Gastrocnemius medialis (tissue), 4 donors: ENCODE results near the gene ANKRD55. TPM values are rescaled to one million over a fixed set of nuclear protein-coding genes. Genes with fewer than 3 reads are reported as not detected.

Source experiments
- ATAC-seq, 2 donors: fragments of 150-250 bp; one replicate each; pipeline ENCODE4 v1.9.1; 2016
- DNase-seq, 2 donors: peaks; one replicate each; pipeline ENCODE4 v3.0.0-alpha.2; 2019
- H3K27ac ChIP-seq, 4 donors: fragments of 200-600 bp; sonication (generic); 1 replicate in 1 of 4; 2 replicates in 3 of 4; pipeline ENCODE4 v1.5.1; 2016 to 2018; ENCODE audit warnings: mild to moderate bottlenecking in 2 of 4, moderate library complexity in 1 of 4
- H3K27me3 ChIP-seq, 3 donors: fragments of 200-600 bp; sonication (generic) in 2 of 3; 1 replicate in 1 of 3; 2 replicates in 2 of 3; pipeline versions ENCODE4 v1.5.1 to v1.6.0; 2016 to 2019; ENCODE audit warnings: mild to moderate bottlenecking in 1 of 3, moderate library complexity in 1 of 3
- H3K36me3 ChIP-seq, 2 donors: fragments of 200-600 bp; sonication (generic) in 1 of 2; one replicate each; pipeline ENCODE4 v1.5.1; 2017 to 2018
- H3K4me1 ChIP-seq, 2 donors: fragments of 200-600 bp; sonication (generic) in 1 of 2; one replicate each; pipeline ENCODE4 v1.5.1; 2016 to 2017; ENCODE audit warnings: mild to moderate bottlenecking in 2 of 2
- H3K4me3 ChIP-seq, 4 donors: fragments of 200-600 bp; sonication (generic) in 3 of 4; 1 replicate in 1 of 4; 2 replicates in 3 of 4; pipeline ENCODE4 v1.5.1; 2016 to 2019; ENCODE audit warnings: mild to moderate bottlenecking in 2 of 4
- H3K9me3 ChIP-seq, 3 donors: fragments of 200-600 bp; sonication (generic) in 2 of 3; 1 replicate in 1 of 3; 2 replicates in 2 of 3; pipeline ENCODE4 v1.5.1; 2016 to 2019
- CTCF ChIP-seq, 5 experiments: fragments of 450-650 bp in 3 of 5; fragments of 200-600 bp in 2 of 5; sonication (generic) in 2 of 5; IDR thresholded peaks in 4 of 5; conservative IDR thresholded peaks in 1 of 5; 1 replicate in 4 of 5; 2 replicates in 1 of 5; pipeline ENCODE4 v1.5.1; 2016 to 2019; ENCODE audit warnings: antibody characterized with exemption in 5 of 5, mild to moderate bottlenecking in 3 of 5, moderate library complexity in 3 of 5
- POLR2A ChIP-seq, 2 donors: fragments of 450-650 bp; IDR thresholded peaks; one replicate each; pipeline ENCODE4 v1.6.1; 2017; ENCODE audit warnings: antibody characterized with exemption in 2 of 2, mild to moderate bottlenecking in 2 of 2, moderate library complexity in 2 of 2
- in situ Hi-C, 4 donors: fragments of 200-750 bp; cut with MboI; loops; one replicate each; pipeline versions ENCODE4 v1.15.0 to v1.8.0; 2017; ENCODE audit warnings: low sequenced_read_pairs in 4 of 4
- intact Hi-C: fragments of 100-400 bp; cut with DNase I; formaldehyde crosslinking; loops from one replicate; pipeline ENCODE4 v1.15.1; 2023; ENCODE audit warnings: low total_unique reads
- total RNA-seq, 4 donors: library from RNA; depleted of rRNA; stranded (reverse); fragments of >200 nt; gene quantifications; one replicate each; pipeline versions ENCODE4 v1.1.0 to v1.2.3, GENCODE V29; 2016

The ANKRD55 gene
- total RNA-seq, 4 donors from 2014 or later = not detected

DNA sequence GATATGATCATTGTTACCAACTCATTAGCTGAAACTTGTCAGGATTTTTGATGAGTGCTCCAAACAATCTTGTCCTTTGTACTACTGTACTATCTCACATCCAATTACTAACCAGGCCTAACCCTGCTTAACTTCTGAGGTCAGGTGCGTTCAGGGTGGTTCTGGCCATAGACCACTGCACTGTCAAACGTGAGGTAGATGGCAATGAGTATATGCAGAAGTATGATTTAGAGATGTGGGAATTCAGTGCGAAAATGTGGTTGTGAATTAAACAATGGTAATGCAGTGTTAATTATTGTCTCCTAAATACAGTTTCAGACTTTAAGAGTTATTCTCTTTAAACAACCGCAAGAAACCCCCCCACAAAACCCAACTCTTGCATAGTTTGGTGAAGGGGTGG, 86.5 kb downstream of the ANKRD55 start:
- Histone ChIP-seq H3K9me3 (no peaks in the 10 kb centered on the region), H3K27ac (no peak overlapping the region), H3K4me3 (no peak overlapping the region), H3K27me3 (no peaks in the 10 kb centered on the region), H3K4me1 (no peaks in the 10 kb centered on the region), H3K36me3 (no peaks in the 10 kb centered on the region)
- intact Hi-C loops (no loop called here), in situ Hi-C loops (no loop called here)
- DNase-seq (no peak), ATAC-seq (no peak)
- TF ChIP-seq CTCF (IDR thresholded peaks at IDR 0.05 in 4 of 5, conservative IDR thresholded peaks at IDR 0.05 in 1 of 5) (no peak), POLR2A (IDR thresholded peaks at IDR 0.05) (no peak)

- ATAC-seq (no peak), DNase-seq (no peak)
- Histone ChIP-seq H3K4me3 (no peak overlapping the region), H3K27ac (no peak overlapping the region), H3K36me3 (no peaks in the 10 kb centered on the region), H3K27me3 (no peaks in the 10 kb centered on the region), H3K9me3 (no peaks in the 10 kb centered on the region), H3K4me1 (no peaks in the 10 kb centered on the region)
- no peak for TF ChIP-seq CTCF (IDR thresholded peaks at IDR 0.05 in 4 of 5, conservative IDR thresholded peaks at IDR 0.05 in 1 of 5)
- no peak for TF ChIP-seq POLR2A (IDR thresholded peaks at IDR 0.05)
- intact Hi-C loops = no loop called here
- in situ Hi-C loops = no loop called here
Observed at GRCh38 chr5:56145511-56145910, 87.6 kb downstream of the ANKRD55 start.

- no peaks in the 10 kb centered on the region for H3K4me1 ChIP-seq
- no peaks in the 10 kb centered on the region for H3K27me3 ChIP-seq
- no peaks in the 10 kb centered on the region for H3K9me3 ChIP-seq
- no peaks in the 10 kb centered on the region for H3K36me3 ChIP-seq
- ATAC-seq (no peak), DNase-seq (no peak)
- no peak overlapping the region for H3K27ac ChIP-seq
- no peak overlapping the region for H3K4me3 ChIP-seq
- TF ChIP-seq CTCF (IDR thresholded peaks at IDR 0.05 in 4 of 5, conservative IDR thresholded peaks at IDR 0.05 in 1 of 5) (no peak), POLR2A (IDR thresholded peaks at IDR 0.05) (no peak)
- in situ Hi-C loops (no loop called here), intact Hi-C loops (no loop called here)
Observed at GRCh38 chr5:56145106-56145505, 88.0 kb downstream of the ANKRD55 start.

DNA sequence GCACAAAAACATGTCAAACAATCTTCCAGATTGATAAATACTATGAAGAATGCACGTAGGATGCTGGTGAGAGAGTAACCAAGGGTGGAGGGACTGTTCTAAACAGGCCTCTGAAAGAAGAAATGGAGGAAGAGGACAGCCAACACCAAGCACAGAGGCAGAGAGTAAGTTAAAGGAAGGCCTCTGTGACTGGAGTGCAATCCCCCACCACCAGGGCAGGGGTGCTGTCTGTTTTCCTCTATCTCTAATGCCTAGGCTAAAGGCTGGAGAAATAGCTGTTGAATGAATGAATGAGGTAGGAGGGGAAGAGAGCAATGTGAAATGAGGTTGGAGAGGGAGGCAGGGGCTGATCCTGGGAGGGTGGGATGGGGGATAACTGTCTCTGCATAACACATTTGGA, 88.9 kb downstream of the ANKRD55 start:
- no peak for ATAC-seq
- Histone ChIP-seq H3K4me3 (no peak overlapping the region), H3K36me3 (no peaks in the 10 kb centered on the region), H3K27ac (no peak overlapping the region), H3K27me3 (no peaks in the 10 kb centered on the region), H3K4me1 (no peaks in the 10 kb centered on the region), H3K9me3 (no peaks in the 10 kb centered on the region)
- in situ Hi-C loops (no loop called here), intact Hi-C loops (no loop called here)
- TF ChIP-seq POLR2A (IDR thresholded peaks at IDR 0.05) (no peak), CTCF (IDR thresholded peaks at IDR 0.05 in 4 of 5, conservative IDR thresholded peaks at IDR 0.05 in 1 of 5) (no peak)
- no peak for DNase-seq

DNA sequence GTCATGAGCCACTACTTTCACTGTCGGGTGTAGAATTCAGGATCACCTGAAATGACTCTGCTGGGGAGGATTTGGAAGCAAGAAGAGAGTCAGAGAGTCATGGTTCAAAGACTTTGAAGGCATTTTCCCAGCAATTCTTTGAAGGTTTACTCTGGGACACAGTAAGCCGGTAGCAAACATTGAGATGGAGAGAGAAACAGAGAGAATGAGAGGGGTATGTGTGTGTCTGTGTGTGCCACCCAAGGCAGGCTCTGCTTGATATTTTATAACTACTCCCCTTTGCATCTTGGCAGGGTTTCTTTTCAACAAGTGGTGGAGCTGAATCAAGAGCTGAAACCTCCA, 89.8 kb downstream of the ANKRD55 start:
- in situ Hi-C loops = no loop called here
- intact Hi-C loops = no loop called here
- Histone ChIP-seq H3K4me1 (no peaks in the 10 kb centered on the region), H3K9me3 (no peaks in the 10 kb centered on the region), H3K36me3 (no peaks in the 10 kb centered on the region), H3K4me3 (no peak overlapping the region), H3K27ac (no peak overlapping the region), H3K27me3 (no peaks in the 10 kb centered on the region)
- no peak for DNase-seq
- TF ChIP-seq CTCF (IDR thresholded peaks at IDR 0.05 in 4 of 5, conservative IDR thresholded peaks at IDR 0.05 in 1 of 5) = no peak
- TF ChIP-seq POLR2A (IDR thresholded peaks at IDR 0.05) = no peak
- no peak for ATAC-seq
